Measurements from ENCODE around the gene UPB1. TPM values are rescaled to one million over a fixed set of nuclear protein-coding genes. Genes with fewer than 3 reads are reported as not detected.

Gene UPB1
- total and polyA plus RNA-seq, 9 of the 15 experiments (the other 6 are each of a cell fraction or from before 2014, with no cell fraction given): 0.06 to 0.11 TPM; not detected in 7

DNA sequence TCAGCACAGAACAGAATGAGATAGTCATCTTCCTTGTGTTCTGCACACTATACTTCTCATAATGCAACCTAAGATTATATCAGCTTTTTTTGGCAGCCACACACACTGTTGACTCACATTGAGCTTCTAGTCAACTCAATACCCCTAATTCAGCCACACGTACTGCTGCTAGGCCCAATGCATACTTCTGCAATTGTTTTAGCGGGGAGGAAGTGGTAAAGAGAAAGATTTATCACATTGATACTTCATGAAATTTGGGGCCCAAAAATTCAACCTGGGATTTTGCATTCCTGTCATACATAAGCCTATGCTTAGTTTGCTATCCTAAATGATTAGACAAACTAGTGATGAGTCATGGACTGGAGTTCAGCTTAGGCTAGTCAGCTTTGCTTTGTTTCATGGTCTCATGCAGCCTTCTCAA, 8.6 kb upstream of the UPB1 start:
- intact Hi-C loops (cut with micrococcal nuclease): loop anchor here (5.0 kb wide), 1 partner anchor 64 kb away; no protein-coding TSS in a partner anchor
- Histone ChIP-seq H3K27ac (ENCODE audit: extremely low read depth, low read depth, low read length) (no peak overlapping the region), H3K27me3 (ENCODE audit: control insufficient read depth in 2 of 2, insufficient read depth in 2 of 2, low read length in 2 of 2) (no peaks in the 10 kb centered on the region), H3K4me1 (replicated peaks in 1 of 2; ENCODE audit: control insufficient read depth in 2 of 2, insufficient read depth in 2 of 2, low read length in 2 of 2) (no peaks in the 10 kb centered on the region; a peak in 2 of 5 replicates), H3K4me2 (ENCODE audit: insufficient read depth, low read length) (no peak overlapping the region), H4K20me1 (replicated peaks; ENCODE audit: control insufficient read depth, insufficient read depth, low read length) (no peaks in the 10 kb centered on the region), H3K79me2 (ENCODE audit: control insufficient read depth, insufficient read depth, low read length) (no peaks in the 10 kb centered on the region), H3K9me1 (ENCODE audit: control insufficient read depth, insufficient read depth, low read length) (no peaks in the 10 kb centered on the region), H2AFZ (ENCODE audit: low read depth, low read length) (no peak overlapping the region), H3K9me3 (replicated peaks; ENCODE audit: control insufficient read depth, insufficient read depth, low read depth, low read length) (no peaks in the 10 kb centered on the region), H3K4me3 (no peak overlapping the region), H3K36me3 (ENCODE audit: control insufficient read depth, insufficient read depth, low read length) (no peaks in the 10 kb centered on the region), H3K9ac (ENCODE audit: insufficient read depth in 1 of 2, low read depth in 2 of 2, low read length in 2 of 2) (no peak overlapping the region)
- POLR2A ChIA-PET: interaction anchor here (1.2 kb wide), 1 partner anchor 10 kb away, joined by 4 read pairs; no protein-coding TSS in a partner anchor
- in situ Hi-C loops (cut with MboI): no loop called here
- DNase-seq (ENCODE audit: extremely low read depth in 1 of 4, low spot score in 3 of 4) (no peak), ATAC-seq (no peak), FAIRE-seq (no peak)
- no TSS peak for BruUV-seq (replicated peaks)
- CTCF ChIA-PET (ENCODE audit: low intra/inter-chr PET ratio): no interaction called here
- TF ChIP-seq ZNF184 (CRISPR knock-in tag; IDR thresholded peaks at IDR 0.05) (no peak), ESRRB (CRISPR knock-in tag; IDR thresholded peaks at IDR 0.05; ENCODE audit: borderline replicate concordance) (no peak), JUND (IDR thresholded peaks at IDR 0.05; ENCODE audit: borderline replicate concordance, low read depth, low read length) (0 out of 2 replicates have a peak, but pooled peaks have one; percentile 15), JUND (tag; IDR thresholded peaks at IDR 0.05; ENCODE audit: borderline replicate concordance, low read depth, low read length) (no peak; the same call in 2 of the 3 replicates), BDP1 (IDR thresholded peaks at IDR 0.05; ENCODE audit: insufficient read depth, insufficient read length) (no peak), FOXP1 (CRISPR knock-in tag; IDR thresholded peaks at IDR 0.05) (no peak), IRF2 (CRISPR knock-in tag; IDR thresholded peaks at IDR 0.05) (no peak), BACH1 (tag; IDR thresholded peaks at IDR 0.05) (no peak), TRIM24 (IDR thresholded peaks at IDR 0.05) (peak in 1 of 2 experiments; percentile 64; a peak in 1 of 4 replicates), ZNF316 (IDR thresholded peaks at IDR 0.05) (0 out of 2 replicates have a peak, but pooled peaks have one; percentile 10), JUN (IDR thresholded peaks at IDR 0.05; ENCODE audit: borderline replicate concordance, low read depth, low read length) (0 out of 2 replicates have a peak, but pooled peaks have one; percentile 16), JUN (CRISPR knock-in tag; IDR thresholded peaks at IDR 0.05; ENCODE audit: borderline replicate concordance) (no peak)
- TF ChIP-seq, protein P1, sequence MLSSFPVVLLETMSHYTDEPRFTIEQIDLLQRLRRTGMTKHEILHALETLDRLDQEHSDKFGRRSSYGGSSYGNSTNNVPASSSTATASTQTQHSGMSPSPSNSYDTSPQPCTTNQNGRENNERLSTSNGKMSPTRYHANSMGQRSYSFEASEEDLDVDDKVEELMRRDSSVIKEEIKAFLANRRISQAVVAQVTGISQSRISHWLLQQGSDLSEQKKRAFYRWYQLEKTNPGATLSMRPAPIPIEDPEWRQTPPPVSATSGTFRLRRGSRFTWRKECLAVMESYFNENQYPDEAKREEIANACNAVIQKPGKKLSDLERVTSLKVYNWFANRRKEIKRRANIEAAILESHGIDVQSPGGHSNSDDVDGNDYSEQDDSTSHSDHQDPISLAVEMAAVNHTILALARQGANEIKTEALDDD (IDR thresholded peaks at IDR 0.05): 0 out of 2 replicates have a peak, but pooled peaks have one; percentile 33
- TF ChIP-seq, protein P2, sequence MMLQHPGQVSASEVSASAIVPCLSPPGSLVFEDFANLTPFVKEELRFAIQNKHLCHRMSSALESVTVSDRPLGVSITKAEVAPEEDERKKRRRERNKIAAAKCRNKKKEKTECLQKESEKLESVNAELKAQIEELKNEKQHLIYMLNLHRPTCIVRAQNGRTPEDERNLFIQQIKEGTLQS (IDR thresholded peaks at IDR 0.05): peak; percentile 68
- TF ChIP-seq, protein P2 (CRISPR knock-in tag; conservative IDR thresholded peaks at IDR 0.05): no peak
- 10% methylated on average over 2 of the region's 2 CpGs for WGBS (ENCODE audit: insufficient coverage, low coverage, missing lambda C conversion rate)

Measured in K562 (cell line).